GM23248 (cell line): Measurements from ENCODE around the gene NXPE1.

ENCODE experiments used
- EZH2 ChIP-seq: fragments of 200-600 bp; sonication (generic); IDR thresholded peaks from 2 replicates; pipeline ENCODE4 v1.6.1; 2018; ENCODE audit warnings: antibody characterized with exemption, mild to moderate bottlenecking; ENCODE audit not compliant: insufficient read depth, poor library complexity, severe bottlenecking
- EZH2phosphoT487 ChIP-seq: fragments of 200-600 bp; sonication (generic); IDR thresholded peaks from 2 replicates; pipeline ENCODE4 v1.6.1; 2018; ENCODE audit warnings: antibody characterized with exemption, moderate library complexity, mild to moderate bottlenecking, low read depth; ENCODE audit not compliant: insufficient read depth

DNA sequence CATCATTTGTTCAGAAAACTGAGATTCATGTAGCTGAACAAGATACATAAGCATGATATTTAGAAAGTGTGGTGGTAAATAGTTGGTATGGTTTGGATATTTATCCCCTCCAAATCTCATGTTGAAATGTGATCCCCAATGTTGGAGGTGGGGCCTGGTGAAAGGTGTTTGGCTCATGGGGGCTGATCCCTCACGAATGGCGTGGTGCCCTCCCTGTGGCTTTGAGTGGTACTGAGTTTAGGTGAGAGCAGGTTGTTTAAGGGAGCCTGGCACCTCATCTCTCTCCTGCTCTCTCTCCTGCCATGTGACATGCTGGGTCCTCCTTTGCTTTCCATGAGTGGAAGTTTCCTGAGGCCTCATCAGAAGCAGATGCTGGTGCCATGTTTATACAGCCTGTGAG lies 48.1 kb downstream of the NXPE1 start:
- no peak for TF ChIP-seq EZH2
- TF ChIP-seq EZH2phosphoT487: no peak
